Fibroblast of villous mesenchyme (primary cell): ENCODE data around the gene PDYN. TPM values are rescaled to one million over a fixed set of nuclear protein-coding genes. Genes with fewer than 3 reads are reported as not detected.

Experiments
- DNase-seq: peaks from one replicate; pipeline ENCODE4 v3.0.0-alpha.2; 2010; ENCODE audit warnings: low read depth
- H3K4me3 ChIP-seq: 2 replicates; pipeline ENCODE4 v1.5.1; 2011; ENCODE audit warnings: low read depth, mild to moderate bottlenecking, low read length
- total RNA-seq: library from RNA; depleted of rRNA; stranded (reverse); fragments of >200 nt; gene quantifications from 2 replicates; pipeline ENCODE4 v1.2.3, GENCODE V29; 2012
- TF ChIP-seq, protein P1 (sequence below): IDR thresholded peaks from 2 replicates; pipeline ENCODE4 v1.5.1; 2012; ENCODE audit warnings: low read depth, mild to moderate bottlenecking, low read length; ENCODE audit not compliant: insufficient read depth

Gene PDYN
- total RNA-seq, 1 donor = not detected

- no peak for DNase-seq
- no peak overlapping the region for H3K4me3 ChIP-seq
- TF ChIP-seq, protein P1, sequence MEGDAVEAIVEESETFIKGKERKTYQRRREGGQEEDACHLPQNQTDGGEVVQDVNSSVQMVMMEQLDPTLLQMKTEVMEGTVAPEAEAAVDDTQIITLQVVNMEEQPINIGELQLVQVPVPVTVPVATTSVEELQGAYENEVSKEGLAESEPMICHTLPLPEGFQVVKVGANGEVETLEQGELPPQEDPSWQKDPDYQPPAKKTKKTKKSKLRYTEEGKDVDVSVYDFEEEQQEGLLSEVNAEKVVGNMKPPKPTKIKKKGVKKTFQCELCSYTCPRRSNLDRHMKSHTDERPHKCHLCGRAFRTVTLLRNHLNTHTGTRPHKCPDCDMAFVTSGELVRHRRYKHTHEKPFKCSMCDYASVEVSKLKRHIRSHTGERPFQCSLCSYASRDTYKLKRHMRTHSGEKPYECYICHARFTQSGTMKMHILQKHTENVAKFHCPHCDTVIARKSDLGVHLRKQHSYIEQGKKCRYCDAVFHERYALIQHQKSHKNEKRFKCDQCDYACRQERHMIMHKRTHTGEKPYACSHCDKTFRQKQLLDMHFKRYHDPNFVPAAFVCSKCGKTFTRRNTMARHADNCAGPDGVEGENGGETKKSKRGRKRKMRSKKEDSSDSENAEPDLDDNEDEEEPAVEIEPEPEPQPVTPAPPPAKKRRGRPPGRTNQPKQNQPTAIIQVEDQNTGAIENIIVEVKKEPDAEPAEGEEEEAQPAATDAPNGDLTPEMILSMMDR = no peak
Measured at GRCh38 chr20:1932971-1933370, 60.9 kb downstream of the PDYN start.

DNA sequence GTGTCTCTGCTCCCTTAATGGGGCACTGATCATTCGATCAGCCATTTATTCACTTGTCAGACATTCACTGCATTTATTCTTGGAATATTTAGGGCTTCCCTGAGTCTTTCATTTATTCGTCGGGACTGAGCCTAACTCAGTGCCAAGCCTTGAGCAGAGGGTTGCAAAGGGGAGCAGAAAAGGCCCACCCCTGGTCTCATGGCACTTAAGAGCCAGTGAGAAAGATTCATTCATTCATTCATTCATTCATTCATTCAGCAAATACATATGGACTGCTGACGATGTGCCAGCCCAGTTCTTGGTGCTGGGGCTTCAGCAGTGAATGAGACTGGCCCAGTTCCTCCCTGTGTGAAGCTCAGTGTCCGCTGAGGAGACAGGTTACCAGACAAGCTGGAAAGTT lies 62.0 kb downstream of the PDYN start:
- TF ChIP-seq, protein P1 = no peak
- DNase-seq = no peak
- no peak overlapping the region for H3K4me3 ChIP-seq

DNA sequence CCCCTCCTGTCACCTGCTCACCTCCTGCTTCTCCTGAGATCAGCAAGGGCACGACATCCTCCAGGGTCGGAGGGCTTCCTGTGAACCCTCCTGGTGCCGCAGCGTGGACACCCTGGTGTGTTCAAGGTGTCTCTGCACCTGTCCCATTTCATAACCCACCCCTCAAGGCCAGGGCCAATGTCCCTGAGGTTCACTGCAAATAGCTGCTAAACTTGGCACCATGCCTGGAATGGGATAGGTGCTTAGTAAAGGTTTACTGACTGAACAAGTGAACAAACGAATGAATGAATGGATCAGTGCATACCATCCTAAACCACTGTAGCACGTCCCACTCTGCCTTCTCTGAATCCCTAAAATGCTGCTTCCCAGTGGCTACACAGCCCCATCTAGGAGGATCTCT lies 63.7 kb downstream of the PDYN start:
- no peak for DNase-seq
- H3K4me3 ChIP-seq = no peak overlapping the region
- TF ChIP-seq, protein P1 = no peak

GRCh38 chr20:1929460-1929859 lies 64.4 kb downstream of the PDYN start:
- no peak for DNase-seq
- TF ChIP-seq, protein P1 = no peak
- no peak overlapping the region for H3K4me3 ChIP-seq

DNA sequence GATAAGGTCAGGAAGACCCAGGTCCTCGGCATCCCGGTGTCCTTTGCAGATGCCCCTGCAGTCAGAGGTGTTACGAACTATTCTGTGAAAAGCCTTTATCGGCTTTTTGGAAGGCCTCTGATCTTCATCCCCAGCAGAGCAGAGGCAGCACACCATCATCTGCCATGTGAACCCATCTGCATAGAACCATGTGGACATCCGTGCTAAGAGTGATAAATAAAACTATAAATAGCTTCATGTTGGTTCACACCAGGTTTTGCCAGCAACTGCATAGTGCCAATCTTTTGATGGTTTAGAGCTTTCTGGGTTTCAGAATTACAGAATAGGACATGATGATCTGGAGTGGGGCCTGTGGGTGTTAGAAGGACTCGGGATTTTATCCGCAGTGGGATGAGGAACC lies 65.1 kb downstream of the PDYN start:
- no peak for DNase-seq
- H3K4me3 ChIP-seq = no peak overlapping the region
- TF ChIP-seq, protein P1 = no peak

Other genes starting within 250 kb of the PDYN start
- 3.9 and 10.0 TPM in 2 replicates for gene SIRPA, start 98.7 kb downstream of the PDYN start, total RNA-seq
- gene STK35, start 107.8 kb upstream of the PDYN start, total RNA-seq = 17.7 and 20.3 TPM in 2 replicates